DND-41 (cell line): ENCODE data around the gene KNG1.

Experiments used
- ATAC-seq: fragments of 200-7000 bp; cut with Tn5 transposase; 3 replicates; pipeline ENCODE4 v1.9.1; 2021; ENCODE audit warnings: low read depth; ENCODE audit not compliant: insufficient read depth
- DNase-seq: peaks from one replicate; pipeline ENCODE4 v3.0.0-alpha.2; 2020
- H2AFZ ChIP-seq: 2 replicates; pipeline ENCODE4 v1.6.0; 2012; ENCODE audit warnings: low read depth, low read length
- H3K27ac ChIP-seq: 2 replicates; pipeline ENCODE4 v1.5.1; 2012; ENCODE audit warnings: low read length, inconsistent platforms
- H3K27me3 ChIP-seq: fragments of 200-600 bp; sonication (generic); 2 replicates; pipeline ENCODE4 v1.6.0; 2012; ENCODE audit warnings: low read length, mild to moderate bottlenecking, inconsistent platforms; ENCODE audit not compliant: insufficient read depth, poor library complexity
- H3K36me3 ChIP-seq: 2 replicates; pipeline ENCODE4 v1.5.1; 2012; ENCODE audit warnings: low read length, inconsistent platforms; ENCODE audit not compliant: insufficient read depth
- H3K4me1 ChIP-seq: 2 replicates; pipeline ENCODE4 v1.5.1; 2012; ENCODE audit warnings: mild to moderate bottlenecking, low read length; ENCODE audit not compliant: insufficient read depth
- H3K4me2 ChIP-seq: 2 replicates; pipeline ENCODE4 v1.6.0; 2012; ENCODE audit warnings: mild to moderate bottlenecking, moderate library complexity, low read length, inconsistent platforms; ENCODE audit not compliant: insufficient read depth
- H3K4me3 ChIP-seq, 2 experiments: fragments of 200-600 bp in 1 of 2; shearing (Covaris generic) in 1 of 2; 2 replicates each; pipeline ENCODE4 v1.5.1; 2012 to 2016; ENCODE audit warnings: inconsistent platforms in 2 of 2, low read length in 2 of 2, mild to moderate bottlenecking in 2 of 2, low read depth in 1 of 2, moderate library complexity in 1 of 2
- H3K79me2 ChIP-seq: 2 replicates; pipeline ENCODE4 v1.6.0; 2012; ENCODE audit warnings: low read length, inconsistent platforms; ENCODE audit not compliant: insufficient read depth
- H3K9ac ChIP-seq: 2 replicates; pipeline ENCODE4 v1.6.0; 2012; ENCODE audit warnings: low read depth, mild to moderate bottlenecking, inconsistent platforms, low read length, moderate library complexity
- H3K9me3 ChIP-seq: 2 replicates; pipeline ENCODE4 v1.5.1; 2012; ENCODE audit warnings: low read length, moderate library complexity, mild to moderate bottlenecking, inconsistent platforms; ENCODE audit not compliant: insufficient read depth, severe bottlenecking
- H4K20me1 ChIP-seq: 2 replicates; pipeline ENCODE4 v1.6.0; 2012; ENCODE audit warnings: low read length; ENCODE audit not compliant: insufficient read depth
- CTCF ChIP-seq: IDR thresholded peaks from 2 replicates; pipeline ENCODE4 v1.5.1; 2012; ENCODE audit warnings: borderline replicate concordance, low read length, moderate library complexity, mild to moderate bottlenecking; ENCODE audit not compliant: poor library complexity, severe bottlenecking; ENCODE audit errors: extremely low read depth
- EZH2 ChIP-seq: IDR thresholded peaks from 3 replicates; pipeline ENCODE4 v1.6.1; 2012; ENCODE audit warnings: borderline replicate concordance, low read depth, mild to moderate bottlenecking, moderate library complexity, low read length, inconsistent platforms; ENCODE audit not compliant: severe bottlenecking

The KNG1 gene

GRCh38 chr3:186670155-186670554 is 47.0 kb upstream of the KNG1 start:
- H4K20me1 ChIP-seq = no peaks in the 10 kb centered on the region; the same call in 1 of the 2 replicates
- no peak overlapping the region for H3K4me3 ChIP-seq
- H3K4me1 ChIP-seq = no peaks in the 10 kb centered on the region
- H2AFZ ChIP-seq = no peak overlapping the region
- no peak for ATAC-seq
- H3K9ac ChIP-seq = no peak overlapping the region
- H3K79me2 ChIP-seq = no peaks in the 10 kb centered on the region
- H3K36me3 ChIP-seq = no peaks in the 10 kb centered on the region
- H3K9me3 ChIP-seq = no peaks in the 10 kb centered on the region
- H3K27me3 ChIP-seq = no peaks in the 10 kb centered on the region
- DNase-seq = no peak
- no peak overlapping the region for H3K27ac ChIP-seq
- H3K4me2 ChIP-seq = no peak overlapping the region
- TF ChIP-seq CTCF (no peak), EZH2 (no peak)

GRCh38 chr3:186671051-186671450 is 46.1 kb upstream of the KNG1 start:
- no peak overlapping the region for H3K4me2 ChIP-seq
- H4K20me1 ChIP-seq = no peaks in the 10 kb centered on the region; the same call in 1 of the 2 replicates
- H2AFZ ChIP-seq = no peak overlapping the region
- TF ChIP-seq CTCF = no peak
- no peak for TF ChIP-seq EZH2
- no peak overlapping the region for H3K9ac ChIP-seq
- H3K4me1 ChIP-seq = no peaks in the 10 kb centered on the region
- H3K79me2 ChIP-seq = no peaks in the 10 kb centered on the region
- no peak overlapping the region for H3K4me3 ChIP-seq
- DNase-seq (no peak), ATAC-seq (no peak)
- no peak overlapping the region for H3K27ac ChIP-seq
- no peaks in the 10 kb centered on the region for H3K27me3 ChIP-seq
- H3K9me3 ChIP-seq = no peaks in the 10 kb centered on the region
- no peaks in the 10 kb centered on the region for H3K36me3 ChIP-seq

GRCh38 chr3:186678604-186679003 is 38.6 kb upstream of the KNG1 start:
- ATAC-seq = no peak
- Histone ChIP-seq H3K9ac (no peak overlapping the region), H3K27ac (no peak overlapping the region), H3K4me2 (no peak overlapping the region), H3K27me3 (no peaks in the 10 kb centered on the region), H3K36me3 (no peaks in the 10 kb centered on the region), H3K9me3 (no peaks in the 10 kb centered on the region), H2AFZ (no peak overlapping the region), H3K79me2 (no peaks in the 10 kb centered on the region), H4K20me1 (no peaks in the 10 kb centered on the region), H3K4me3 (no peak overlapping the region), H3K4me1 (no peaks in the 10 kb centered on the region)
- no peak for TF ChIP-seq CTCF
- TF ChIP-seq EZH2 = no peak
- no peak for DNase-seq

- no peaks in the 10 kb centered on the region for H3K4me1 ChIP-seq
Measured at GRCh38 chr3:186679151-186679550, 38.0 kb upstream of the KNG1 start.

More at GRCh38 chr3:186679151-186679550, 38.0 kb upstream of the KNG1 start:
- no peak overlapping the region for H3K4me3 ChIP-seq
- no peaks in the 10 kb centered on the region for H3K27me3 ChIP-seq
- DNase-seq (no peak), ATAC-seq (no peak)
- no peak overlapping the region for H3K9ac ChIP-seq
- no peak overlapping the region for H3K27ac ChIP-seq
- H3K79me2 ChIP-seq = no peaks in the 10 kb centered on the region
- TF ChIP-seq EZH2 (no peak), CTCF (no peak)
- H2AFZ ChIP-seq = no peak overlapping the region
- no peaks in the 10 kb centered on the region for H4K20me1 ChIP-seq
- H3K36me3 ChIP-seq = no peaks in the 10 kb centered on the region
- H3K9me3 ChIP-seq = no peaks in the 10 kb centered on the region
- no peak overlapping the region for H3K4me2 ChIP-seq
